HG03469 (cell line): ENCODE results near the gene NRDC.

Experiments used
- ATAC-seq: cut with Tn5 transposase; IDR thresholded peaks from one replicate; pipeline ENCODE4 v1.9.1; 2021; ENCODE audit warnings: mild to moderate bottlenecking, moderate library complexity, moderate number of reproducible peaks; ENCODE audit not compliant: unreplicated experiment

The NRDC gene

DNA sequence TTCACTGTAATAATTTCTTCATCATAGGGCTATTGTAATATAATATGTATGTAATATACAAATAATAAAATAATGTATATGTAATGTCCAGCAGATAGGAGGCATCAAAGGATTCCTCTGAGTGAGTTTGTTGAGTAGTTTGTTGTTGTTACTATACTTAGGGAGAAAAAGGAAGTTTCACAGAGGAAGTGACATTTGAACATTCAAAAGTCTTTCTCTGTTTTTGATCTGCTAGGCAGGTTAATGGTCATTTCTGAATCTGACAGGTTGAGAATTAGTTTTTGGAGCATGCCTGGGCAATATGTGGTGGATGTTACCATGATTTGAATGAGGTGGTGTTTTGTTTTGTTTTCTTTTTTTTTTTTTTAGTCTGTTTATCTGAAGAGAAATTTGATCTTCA, 102.1 kb downstream of the NRDC start:
- no peak for ATAC-seq

DNA sequence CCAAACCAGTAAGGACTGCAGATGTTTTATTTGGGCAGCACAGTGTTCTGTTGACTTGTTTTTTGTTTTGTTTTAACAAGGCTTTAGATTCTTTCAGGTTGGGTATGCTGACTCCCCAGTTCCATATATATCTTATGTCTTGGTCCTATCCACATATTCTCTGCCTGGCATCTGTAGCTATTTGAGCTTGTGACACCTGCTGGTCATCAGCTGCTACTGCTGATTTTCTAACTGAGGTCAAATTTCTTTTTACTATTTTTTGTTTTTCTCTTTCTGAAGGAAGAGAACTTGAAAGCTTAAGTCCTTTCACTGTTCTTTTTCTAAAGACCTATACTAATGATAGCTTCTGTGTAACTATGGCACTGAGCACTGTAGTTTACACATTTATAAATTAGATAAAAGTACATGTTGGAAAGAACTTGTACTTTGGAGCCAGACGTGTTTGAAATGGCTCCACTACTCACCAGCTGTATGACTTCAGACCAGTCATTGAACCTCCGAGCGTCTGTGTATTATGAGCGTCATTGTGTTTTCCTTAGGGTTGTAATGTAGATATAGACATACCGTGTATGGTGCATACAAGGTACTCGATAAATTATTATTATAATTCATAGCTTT, 109.4 kb downstream of the NRDC start:
- no peak for ATAC-seq

GRCh38 chr1:51761351-51761750, 117.2 kb downstream of the NRDC start:
- no peak for ATAC-seq

GRCh38 chr1:51760872-51761271, 117.7 kb downstream of the NRDC start:
- ATAC-seq = no peak

DNA sequence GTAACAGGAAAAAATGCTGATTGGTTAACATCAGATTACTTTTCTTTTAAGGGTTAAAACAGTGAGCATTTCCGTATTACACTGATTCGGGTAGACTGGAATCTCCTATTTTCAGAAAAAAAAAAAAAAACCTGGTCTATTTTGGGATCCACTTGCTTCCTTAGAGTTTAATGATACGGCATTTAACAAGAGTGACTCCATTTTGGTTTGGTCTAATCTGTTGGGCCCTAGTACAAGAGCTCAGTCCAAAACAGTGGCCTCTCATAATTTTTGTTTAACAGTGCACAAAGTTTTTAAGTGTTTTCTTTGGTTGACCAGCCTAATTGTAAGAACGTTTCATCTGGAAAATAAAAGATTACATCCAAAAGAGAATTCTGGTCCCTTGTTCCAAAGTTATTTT, 120.2 kb downstream of the NRDC start:
- no peak for ATAC-seq

- no peak for ATAC-seq
Observed at GRCh38 chr1:51756290-51756689, 122.2 kb downstream of the NRDC start.

DNA sequence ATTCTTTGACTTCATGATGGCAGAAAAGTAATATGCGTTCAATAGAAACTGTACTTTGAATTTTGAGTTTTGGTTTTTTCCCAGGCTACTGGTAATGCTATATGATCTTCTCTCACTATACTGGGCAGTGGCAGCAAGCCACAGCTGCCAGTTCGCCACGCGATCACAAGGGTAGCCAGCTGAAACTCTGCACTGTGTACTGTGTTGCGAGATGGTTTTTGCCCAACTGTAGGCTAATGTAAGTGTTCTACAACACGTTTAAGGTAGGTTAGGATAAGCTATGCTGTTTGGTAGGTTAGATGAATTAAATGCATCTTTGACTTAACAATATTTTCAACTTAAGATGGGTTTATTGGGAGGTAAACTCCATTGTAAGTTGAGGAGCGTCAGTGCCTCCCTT, 123.1 kb downstream of the NRDC start:
- no peak for ATAC-seq

DNA sequence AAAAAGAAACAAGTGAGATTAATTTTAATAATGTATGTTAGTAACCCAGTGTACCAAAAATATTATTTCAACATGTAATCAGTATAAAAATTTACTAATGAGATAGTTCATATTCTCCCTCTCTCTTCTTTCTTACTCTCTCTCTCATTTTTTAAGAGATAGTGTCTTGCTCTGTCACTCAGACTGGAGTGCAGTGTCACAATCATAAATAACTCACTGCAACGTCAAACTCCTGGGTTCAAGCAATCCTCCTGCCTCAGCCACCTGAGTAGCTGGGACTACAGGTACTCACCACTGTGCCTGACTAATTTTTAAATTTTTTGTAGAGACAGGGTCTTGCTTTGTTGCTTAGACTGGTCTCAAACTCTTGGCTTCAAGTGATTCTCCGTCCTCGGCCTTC, 123.9 kb downstream of the NRDC start:
- ATAC-seq = no peak

GRCh38 chr1:51753969-51754368, 124.6 kb downstream of the NRDC start:
- no peak for ATAC-seq

GRCh38 chr1:51752073-51752948, 126.2 kb downstream of the NRDC start:
- no peak for ATAC-seq

GRCh38 chr1:51750729-51751128, 127.8 kb downstream of the NRDC start:
- no peak for ATAC-seq

GRCh38 chr1:51750218-51750617, 128.3 kb downstream of the NRDC start:
- ATAC-seq = no peak

DNA sequence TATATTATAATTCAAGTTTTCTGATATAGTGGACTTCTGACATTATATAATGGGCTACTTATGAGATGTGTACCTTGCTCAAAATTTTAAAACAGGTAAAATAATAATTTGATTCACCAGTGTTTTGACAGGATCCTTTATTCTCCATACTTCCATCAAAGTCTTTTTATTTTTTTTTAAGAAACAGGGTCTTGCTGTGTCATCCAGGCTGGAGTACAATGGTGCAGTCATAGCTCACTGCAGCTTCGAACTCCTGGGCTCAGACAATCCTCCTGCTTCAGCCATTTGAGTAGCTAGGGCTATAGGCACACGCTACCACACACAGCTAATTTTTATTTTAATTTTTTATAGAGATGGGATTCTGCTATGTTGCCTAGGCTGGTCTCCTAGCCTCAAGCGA, 129.4 kb downstream of the NRDC start:
- ATAC-seq = no peak

- no peak for ATAC-seq
Observed at GRCh38 chr1:51745304-51745570, 133.3 kb downstream of the NRDC start.

DNA sequence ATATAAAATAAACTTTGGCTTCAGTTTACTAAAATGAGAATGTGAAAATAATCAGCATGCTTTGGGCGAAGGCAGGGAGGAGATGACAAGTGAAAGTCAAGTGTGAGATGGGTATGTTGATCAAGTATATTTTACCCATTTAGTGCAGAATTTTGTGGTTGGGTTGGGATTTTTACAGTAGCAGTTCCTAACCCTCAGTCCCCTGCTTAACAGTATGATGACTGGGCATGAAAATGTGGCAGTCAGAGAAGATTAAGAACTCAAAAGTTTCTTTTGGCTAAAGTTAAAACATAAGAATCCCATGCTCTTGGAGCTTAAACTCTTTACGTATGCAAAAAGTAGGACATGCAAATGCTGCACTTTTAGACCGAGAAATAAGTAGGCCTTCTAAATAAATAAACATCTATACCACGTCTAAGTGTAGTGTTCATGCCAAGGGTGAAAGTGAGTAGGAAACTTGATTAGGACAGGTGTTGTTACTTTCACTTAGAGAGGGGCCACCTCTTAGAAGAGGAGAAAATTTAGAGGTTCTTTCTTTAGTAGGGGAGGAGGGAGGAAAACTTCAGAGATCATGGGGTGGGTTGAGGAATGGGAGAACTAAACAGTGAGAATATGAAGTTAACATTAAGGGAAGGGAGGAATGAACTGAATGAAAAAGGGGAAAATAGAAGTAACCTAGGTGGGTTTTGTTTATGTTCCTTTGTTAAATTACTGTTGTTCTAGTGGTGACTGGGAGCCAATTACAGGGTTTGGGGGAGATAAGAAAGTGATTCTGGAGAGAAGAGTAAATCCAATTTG, 133.8 kb downstream of the NRDC start:
- ATAC-seq = no peak

DNA sequence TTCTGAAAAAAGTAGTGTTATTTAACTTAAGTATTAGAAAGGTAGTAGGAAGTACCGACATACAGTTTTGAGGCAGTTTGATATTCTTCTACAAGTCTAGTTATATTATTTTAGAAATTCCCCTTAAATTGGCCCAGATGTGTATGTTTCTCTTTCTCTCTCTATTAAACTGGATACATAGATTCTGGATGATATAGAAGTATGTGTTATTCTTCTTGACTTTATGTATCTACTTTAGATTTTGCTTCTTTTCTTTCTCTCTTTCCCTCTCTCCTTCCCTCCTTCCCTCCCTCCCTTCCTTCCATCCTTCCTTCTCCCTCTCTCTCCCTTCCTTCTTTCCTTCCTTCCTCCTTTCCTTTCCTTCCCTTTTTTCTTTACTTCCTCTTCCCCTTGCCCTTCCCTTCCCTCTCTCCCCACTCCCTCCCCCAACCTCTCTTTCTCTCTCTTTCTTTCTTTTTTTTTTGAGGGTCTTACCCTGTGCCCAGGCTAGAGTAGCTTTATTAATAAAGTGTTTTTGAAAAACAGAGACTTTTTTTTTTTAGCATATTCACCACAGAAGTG, 137.3 kb downstream of the NRDC start:
- ATAC-seq = no peak

GRCh38 chr1:51740652-51741051, 137.9 kb downstream of the NRDC start:
- ATAC-seq = no peak
